Measurements from ENCODE around the gene MYH6. TPM values are rescaled to one million over a fixed set of nuclear protein-coding genes. Genes with fewer than 3 reads are reported as not detected.

MYH6 gene
- total RNA-seq, 1 experiment from 2014 or later: 0.09 TPM

GRCh38 chr14:23430016-23430722, 22.1 kb upstream of the MYH6 start:
- H3K27ac Mint-ChIP-seq: no peak overlapping the region
- no peaks in the 10 kb centered on the region for H3K9me3 Mint-ChIP-seq
- H3K4me1 Mint-ChIP-seq: no peaks in the 10 kb centered on the region
- H3K4me3 Mint-ChIP-seq: no peak overlapping the region
- H3K36me3 Mint-ChIP-seq: no peaks in the 10 kb centered on the region
- POLR2A ChIA-PET: no interaction called here
- TF ChIP-seq CREB1 (CRISPR knock-in tag; IDR thresholded peaks at IDR 0.05) (no peak), ARID4B (CRISPR knock-in tag; IDR thresholded peaks at IDR 0.05; ENCODE audit: borderline replicate concordance) (no peak), MLX (CRISPR knock-in tag; IDR thresholded peaks at IDR 0.05) (no peak), NFATC4 (CRISPR knock-in tag; IDR thresholded peaks at IDR 0.05) (no peak), CBFB (CRISPR knock-in tag; IDR thresholded peaks at IDR 0.05; ENCODE audit: low read depth) (no peak), ETV6 (CRISPR knock-in tag; IDR thresholded peaks at IDR 0.05) (no peak), ESRRA (CRISPR knock-in tag; IDR thresholded peaks at IDR 0.05; ENCODE audit: borderline replicate concordance) (no peak), NR3C1 (CRISPR knock-in tag; conservative IDR thresholded peaks at IDR 0.05; ENCODE audit: low read depth) (no peak), ZBTB43 (CRISPR knock-in tag; IDR thresholded peaks at IDR 0.05) (no peak), ZNF232 (CRISPR knock-in tag; IDR thresholded peaks at IDR 0.05) (no peak), OVOL2 (CRISPR knock-in tag; IDR thresholded peaks at IDR 0.05; ENCODE audit: borderline replicate concordance) (no peak), ZNF121 (CRISPR knock-in tag; IDR thresholded peaks at IDR 0.05) (no peak), STAT6 (CRISPR knock-in tag; conservative IDR thresholded peaks at IDR 0.05; ENCODE audit: low read depth) (no peak), CDX4 (CRISPR knock-in tag; IDR thresholded peaks at IDR 0.05; ENCODE audit: borderline replicate concordance) (no peak), ATF6 (CRISPR knock-in tag; IDR thresholded peaks at IDR 0.05) (no peak)
- CTCF ChIA-PET: interaction anchor here (1.1 to 1.9 kb wide), 4 partner anchors 26 to 104 kb away, joined by 3 to 5 read pairs (median 4); no protein-coding TSS in a partner anchor
- DNase-seq (ENCODE audit: low spot score) (no peak), ATAC-seq (no peak)
- H3K27me3 Mint-ChIP-seq (ENCODE audit: low read depth): peaks cover 51% of the 10 kb centered on the region
